AG09319 (cell line): ENCODE measurements around the gene CARD19.
"Not testable (repeated sequence)": the region's sequence is repeated elsewhere in the genome, so short reads cannot be mapped to it uniquely, and the experiment has no call there.

Experiments used
- DNase-seq: peaks from one replicate; pipeline ENCODE4 v3.0.0-alpha.2; 2010; ENCODE audit warnings: low read depth; ENCODE audit errors: extremely low read depth
- CTCF ChIP-seq: IDR thresholded peaks from 2 replicates; pipeline ENCODE4 v1.5.1; 2011; ENCODE audit warnings: low read depth, mild to moderate bottlenecking, inconsistent platforms, low read length, moderate library complexity

CARD19 gene

GRCh38 chr9:93115486-93116071 lies 19.6 kb downstream of the CARD19 start:
- TF ChIP-seq CTCF = no peak
- DNase-seq = no peak

- DNase-seq = peak; percentile 46
- TF ChIP-seq CTCF = no peak
Measured at GRCh38 chr9:93116072-93116961, 20.3 kb downstream of the CARD19 start.

- DNase-seq = not testable (repeated sequence)
Measured at GRCh38 chr9:93117521-93117920, 21.5 kb downstream of the CARD19 start.

GRCh38 chr9:93117924-93118862 lies 22.2 kb downstream of the CARD19 start:
- TF ChIP-seq CTCF = no peak
- no peak for DNase-seq

GRCh38 chr9:93118863-93119702 lies 23.1 kb downstream of the CARD19 start:
- no peak for DNase-seq

GRCh38 chr9:93119703-93119952 lies 23.6 kb downstream of the CARD19 start:
- no peak for DNase-seq
- no peak for TF ChIP-seq CTCF

More at GRCh38 chr9:93118863-93119702, 23.1 kb downstream of the CARD19 start:
- TF ChIP-seq CTCF = no peak
